RCC 7860 (cell line): ENCODE results near the gene FRRS1L.
A peak's percentile ranks its signal among the peaks of the same experiment; 100 is the strongest.
"Not testable (repeated sequence)": the region's sequence is repeated elsewhere in the genome, so short reads cannot be mapped to it uniquely, and the experiment has no call there.

Source experiments
- DNase-seq: peaks from one replicate; pipeline ENCODE4 v3.0.0-alpha.2; 2015; ENCODE audit warnings: low spot score
- FAIRE-seq: peaks from 2 replicates; lab custom pipeline; 2012; peaks lifted over from hg19 to GRCh38; lab: Jason Lieb, UNC

Gene FRRS1L

GRCh38 chr9:109134167-109134578, 32.9 kb downstream of the FRRS1L start:
- DNase-seq (no peak), FAIRE-seq (no peak)

GRCh38 chr9:109133533-109133932, 33.5 kb downstream of the FRRS1L start:
- DNase-seq (no peak), FAIRE-seq (no peak)

GRCh38 chr9:109132567-109133021, 34.5 kb downstream of the FRRS1L start:
- DNase-seq: no peak
- FAIRE-seq: no peak

- FAIRE-seq (no peak), DNase-seq (no peak)
Measured at GRCh38 chr9:109129470-109130197, 37.4 kb downstream of the FRRS1L start.

- DNase-seq, FAIRE-seq: not testable (repeated sequence)
Measured at GRCh38 chr9:109126671-109127070, 40.4 kb downstream of the FRRS1L start.

- DNase-seq (no peak), FAIRE-seq (no peak)
Measured at GRCh38 chr9:109124121-109124520, 42.9 kb downstream of the FRRS1L start.

- no peak for DNase-seq
- no peak for FAIRE-seq
Measured at GRCh38 chr9:109122726-109123621, 44.1 kb downstream of the FRRS1L start.

- FAIRE-seq (no peak), DNase-seq (no peak)
Measured at GRCh38 chr9:109121232-109121796, 45.7 kb downstream of the FRRS1L start.

GRCh38 chr9:109120204-109120789, 46.8 kb downstream of the FRRS1L start:
- no peak for DNase-seq
- no peak for FAIRE-seq

GRCh38 chr9:109119439-109120203, 47.4 kb downstream of the FRRS1L start, which contains the start of gene TMEM245:
Gene TMEM245, minus strand, starts transcription at chr9:109119947. Its CDS starts 34 bp downstream, at chr9:109119913.
- FAIRE-seq (peak; percentile 59), DNase-seq (peak; percentile 98)

GRCh38 chr9:109118808-109119438, 48.1 kb downstream of the FRRS1L start:
- FAIRE-seq: no peak
- DNase-seq: no peak

- DNase-seq (peak; percentile 85), FAIRE-seq (peak; percentile 91)
Measured at GRCh38 chr9:109117856-109118807, 48.9 kb downstream of the FRRS1L start.

- FAIRE-seq: no peak
- no peak for DNase-seq
Measured at GRCh38 chr9:109115931-109116526, 51.0 kb downstream of the FRRS1L start.

GRCh38 chr9:109114670-109115069, 52.4 kb downstream of the FRRS1L start:
- DNase-seq: peak; percentile 97
- FAIRE-seq: peak; percentile 95

GRCh38 chr9:109113892-109114609, 53.0 kb downstream of the FRRS1L start:
- DNase-seq (no peak), FAIRE-seq (no peak)

- DNase-seq (no peak), FAIRE-seq (peak; percentile 8)
Measured at GRCh38 chr9:109113254-109113653, 53.8 kb downstream of the FRRS1L start.

- DNase-seq: peak; percentile 69
- peak; percentile 88 for FAIRE-seq
Measured at GRCh38 chr9:109110329-109111021, 56.6 kb downstream of the FRRS1L start.
